ENCODE measurements around the gene NAALADL2. TPM values are rescaled to one million over a fixed set of nuclear protein-coding genes. Genes with fewer than 3 reads are reported as not detected.

The NAALADL2 gene
- total and polyA plus RNA-seq, 2 donors (not counting 1 experiment from before 2014, with no cell fraction given): not detected

DNA sequence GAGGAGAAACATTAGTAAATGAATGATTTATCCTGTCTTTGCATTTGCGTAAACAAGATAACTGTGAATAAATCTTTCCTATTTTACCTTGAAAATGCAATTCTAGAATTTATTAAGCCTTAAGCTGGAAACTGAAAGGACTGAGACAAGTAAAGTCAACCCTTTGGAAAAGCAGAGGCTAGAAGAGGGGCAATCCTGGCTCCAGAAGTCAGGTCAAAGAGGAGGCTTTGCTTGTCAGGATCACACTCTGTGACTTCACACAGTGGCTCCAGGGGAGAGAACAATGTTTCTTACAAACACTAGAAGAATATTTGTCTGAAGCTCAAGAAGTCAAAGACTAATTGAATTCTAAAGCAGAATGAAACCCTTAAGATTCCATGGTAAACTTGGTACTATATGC, 530.4 kb downstream of the NAALADL2 start:
- Mint-ChIP-seq H3K4me1 (no peaks in the 10 kb centered on the region), H3K9me3 (ENCODE audit: insufficient read depth) (peaks cover 4% of the 10 kb centered on the region), H3K27ac (no peak overlapping the region), H3K4me3 (no peak overlapping the region), H3K27me3 (no peaks in the 10 kb centered on the region)
- no peaks in the 10 kb centered on the region for H3K79me2 ChIP-seq (ENCODE audit: control insufficient read depth, insufficient read depth, low read length)
- H3K9me3 ChIP-seq (ENCODE audit: control extremely low read depth in 1 of 3, control insufficient read depth in 2 of 3, insufficient read depth in 1 of 3, low read length in 2 of 3): no peaks in the 10 kb centered on the region
- H3K36me3 ChIP-seq (replicated peaks in 1 of 2; ENCODE audit: control extremely low read depth in 1 of 2, control insufficient read depth in 1 of 2, extremely low read depth in 1 of 2, insufficient read depth in 2 of 2, low read length in 1 of 2): no peaks in the 10 kb centered on the region
- no peaks in the 10 kb centered on the region for H3K27me3 ChIP-seq (replicated peaks in 1 of 4; ENCODE audit: control extremely low read depth in 1 of 4, control insufficient read depth in 3 of 4, insufficient read depth in 4 of 4, low read length in 3 of 4)
- ChIA-PET POLR2A (no interaction called here), CTCF (no interaction called here)
- intact Hi-C loops (cut with micrococcal nuclease): no loop called here
- no peak overlapping the region for H3K27ac ChIP-seq (ENCODE audit: low read length in 2 of 2)
- no peak for TF ChIP-seq EZH2 (IDR thresholded peaks at IDR 0.05; ENCODE audit: borderline replicate concordance, insufficient read depth, low read depth, low read length, poor library complexity, severe bottlenecking)
- TF ChIP-seq, protein P1, sequence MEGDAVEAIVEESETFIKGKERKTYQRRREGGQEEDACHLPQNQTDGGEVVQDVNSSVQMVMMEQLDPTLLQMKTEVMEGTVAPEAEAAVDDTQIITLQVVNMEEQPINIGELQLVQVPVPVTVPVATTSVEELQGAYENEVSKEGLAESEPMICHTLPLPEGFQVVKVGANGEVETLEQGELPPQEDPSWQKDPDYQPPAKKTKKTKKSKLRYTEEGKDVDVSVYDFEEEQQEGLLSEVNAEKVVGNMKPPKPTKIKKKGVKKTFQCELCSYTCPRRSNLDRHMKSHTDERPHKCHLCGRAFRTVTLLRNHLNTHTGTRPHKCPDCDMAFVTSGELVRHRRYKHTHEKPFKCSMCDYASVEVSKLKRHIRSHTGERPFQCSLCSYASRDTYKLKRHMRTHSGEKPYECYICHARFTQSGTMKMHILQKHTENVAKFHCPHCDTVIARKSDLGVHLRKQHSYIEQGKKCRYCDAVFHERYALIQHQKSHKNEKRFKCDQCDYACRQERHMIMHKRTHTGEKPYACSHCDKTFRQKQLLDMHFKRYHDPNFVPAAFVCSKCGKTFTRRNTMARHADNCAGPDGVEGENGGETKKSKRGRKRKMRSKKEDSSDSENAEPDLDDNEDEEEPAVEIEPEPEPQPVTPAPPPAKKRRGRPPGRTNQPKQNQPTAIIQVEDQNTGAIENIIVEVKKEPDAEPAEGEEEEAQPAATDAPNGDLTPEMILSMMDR (IDR thresholded peaks at IDR 0.05): no peak
- no peak for ATAC-seq (ENCODE audit: low read depth)
- no peaks in the 10 kb centered on the region for H4K20me1 ChIP-seq (ENCODE audit: control insufficient read depth, insufficient read depth, low read length, poor library complexity, severe bottlenecking)
- H3K4me1 ChIP-seq (ENCODE audit: control insufficient read depth in 2 of 2, insufficient read depth in 2 of 2, low read length in 2 of 2): no peaks in the 10 kb centered on the region
- no CpG with 5 or more reads among the region's 1 CpG for WGBS (ENCODE audit: insufficient coverage)
- H3K9ac ChIP-seq (ENCODE audit: low read length): no peak overlapping the region
- no peak for DNase-seq
- H2AFZ ChIP-seq (ENCODE audit: insufficient read depth, low read depth, low read length, poor library complexity, severe bottlenecking): no peak overlapping the region
- H3K4me3 ChIP-seq (ENCODE audit: control extremely low read depth in 1 of 5, extremely low read depth in 1 of 5, insufficient read depth in 1 of 5, low read depth in 2 of 5, low read length in 4 of 5): no peak overlapping the region
- H3K4me2 ChIP-seq (replicated peaks; ENCODE audit: low read depth, low read length, poor library complexity, severe bottlenecking): no peak overlapping the region

DNA sequence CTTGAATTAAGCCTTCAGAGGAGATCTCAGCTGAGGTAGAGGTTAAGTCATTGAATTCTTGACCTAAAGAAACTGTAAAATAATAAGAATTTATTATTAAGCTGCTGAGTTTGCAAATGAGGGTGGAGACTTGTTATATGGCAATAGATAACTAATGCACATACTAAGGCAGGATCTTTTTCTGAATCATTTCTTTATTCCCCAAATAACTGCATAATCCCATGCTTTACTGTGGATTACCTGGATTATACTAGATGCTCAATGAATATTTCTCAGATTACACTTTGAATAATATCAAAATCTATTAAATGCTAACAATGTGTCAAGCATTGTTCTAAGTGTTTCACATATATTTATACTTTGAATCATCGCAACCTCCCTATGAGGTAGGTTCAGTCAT, 532.5 kb downstream of the NAALADL2 start:
- ATAC-seq (ENCODE audit: low read depth): no peak
- no peak for DNase-seq
- Histone ChIP-seq H3K27ac (ENCODE audit: low read length in 2 of 2) (no peak overlapping the region), H3K4me3 (ENCODE audit: control extremely low read depth in 1 of 5, extremely low read depth in 1 of 5, insufficient read depth in 1 of 5, low read depth in 2 of 5, low read length in 4 of 5) (no peak overlapping the region), H4K20me1 (ENCODE audit: control insufficient read depth, insufficient read depth, low read length, poor library complexity, severe bottlenecking) (no peaks in the 10 kb centered on the region), H3K9ac (ENCODE audit: low read length) (no peak overlapping the region), H2AFZ (ENCODE audit: insufficient read depth, low read depth, low read length, poor library complexity, severe bottlenecking) (no peak overlapping the region), H3K4me2 (replicated peaks; ENCODE audit: low read depth, low read length, poor library complexity, severe bottlenecking) (no peak overlapping the region), H3K4me1 (ENCODE audit: control insufficient read depth in 2 of 2, insufficient read depth in 2 of 2, low read length in 2 of 2) (no peaks in the 10 kb centered on the region), H3K27me3 (replicated peaks in 1 of 4; ENCODE audit: control extremely low read depth in 1 of 4, control insufficient read depth in 3 of 4, insufficient read depth in 4 of 4, low read length in 3 of 4) (no peaks in the 10 kb centered on the region), H3K36me3 (replicated peaks in 1 of 2; ENCODE audit: control extremely low read depth in 1 of 2, control insufficient read depth in 1 of 2, extremely low read depth in 1 of 2, insufficient read depth in 2 of 2, low read length in 1 of 2) (no peaks in the 10 kb centered on the region), H3K9me3 (ENCODE audit: control extremely low read depth in 1 of 3, control insufficient read depth in 2 of 3, insufficient read depth in 1 of 3, low read length in 2 of 3) (no peaks in the 10 kb centered on the region), H3K79me2 (ENCODE audit: control insufficient read depth, insufficient read depth, low read length) (no peaks in the 10 kb centered on the region)
- H3K27ac Mint-ChIP-seq: no peak overlapping the region
- intact Hi-C loops (cut with micrococcal nuclease): no loop called here
- no CpG with 5 or more reads among the region's 1 CpG for WGBS (ENCODE audit: insufficient coverage)
- TF ChIP-seq, protein P1 (IDR thresholded peaks at IDR 0.05): no peak
- TF ChIP-seq EZH2 (IDR thresholded peaks at IDR 0.05; ENCODE audit: borderline replicate concordance, insufficient read depth, low read depth, low read length, poor library complexity, severe bottlenecking): no peak
- no peaks in the 10 kb centered on the region for H3K4me1 Mint-ChIP-seq
- CTCF ChIA-PET: no interaction called here
- H3K9me3 Mint-ChIP-seq (ENCODE audit: insufficient read depth): peaks cover 4% of the 10 kb centered on the region
- no peak overlapping the region for H3K4me3 Mint-ChIP-seq
- no peaks in the 10 kb centered on the region for H3K27me3 Mint-ChIP-seq
- POLR2A ChIA-PET: interaction anchor here (0.5 kb wide), 1 partner anchor 387 kb away, joined by 6 read pairs; no protein-coding TSS in a partner anchor

Measured in B cell (primary cell).